HepG2 (cell line): ENCODE measurements around the gene MAFF. TPM values are rescaled to one million over a fixed set of nuclear protein-coding genes. Genes with fewer than 3 reads are reported as not detected.

ENCODE experiments used
- ATAC-seq: fragments of 200-7000 bp; cut with Tn5 transposase; 3 replicates; pipeline ENCODE4 v1.9.1; 2020; ENCODE audit warnings: mild to moderate bottlenecking, moderate library complexity
- BruUV-seq: library from RNA; stranded (reverse); fragments of 400-500 nt; replicated peaks from 2 replicates; lab custom pipeline; 2021; lab: Mats Ljungman, UMichigan
- CTCF ChIA-PET: fragments of 300-600 bp; formaldehyde crosslinking; extraction: SDS; loops from one replicate; lab custom pipeline; 2021; ENCODE audit warnings: low total read pairs, inconsistent platforms, low intra/inter-chr PET ratio; lab: Yijun Ruan, JAX
- POLR2A ChIA-PET: fragments of 350-600 bp; sonication (Branson Sonifier 250); formaldehyde crosslinking; loops from one replicate; lab custom pipeline; 2020; ENCODE audit warnings: antibody characterized with exemption, inconsistent platforms; lab: Yijun Ruan, JAX
- DNase-seq: peaks from one replicate; pipeline ENCODE4 v3.0.0-alpha.2; 2015; ENCODE audit warnings: low spot score
- FAIRE-seq: peaks from 3 replicates; lab custom pipeline; 2011; peaks lifted over from hg19 to GRCh38; lab: Jason Lieb, UNC
- H2AFZ ChIP-seq: one replicate; pipeline ENCODE4 v1.6.1; 2011; ENCODE audit warnings: low read length, inconsistent platforms
- H3K27ac ChIP-seq: fragments of 300-600 bp; 3 replicates; pipeline ENCODE4 v1.8.0; 2011; ENCODE audit warnings: mixed run types, mild to moderate bottlenecking, mixed read lengths, low read length, inconsistent platforms; ENCODE audit not compliant: insufficient read depth; ENCODE audit errors: extremely low read length
- H3K27me3 ChIP-seq, 2 experiments: fragments of 200-600 bp in 1 of 2; 2 replicates in 1 of 2; 3 replicates in 1 of 2; pipeline versions ENCODE4 v1.6.0 to v1.8.0; 2011; ENCODE audit warnings: low read length in 2 of 2, mild to moderate bottlenecking in 2 of 2, moderate library complexity in 2 of 2, inconsistent platforms in 1 of 2; ENCODE audit not compliant: insufficient read depth in 2 of 2, control insufficient read depth in 1 of 2
- H3K36me3 ChIP-seq, 2 experiments: fragments of 200-600 bp in 1 of 2; replicated peaks in 1 of 2; 2 replicates in 1 of 2; 3 replicates in 1 of 2; pipeline versions ENCODE4 v1.5.1 to v1.8.0; 2011; ENCODE audit warnings: low read length in 2 of 2, inconsistent platforms in 1 of 2; ENCODE audit not compliant: insufficient read depth in 2 of 2, control insufficient read depth in 1 of 2
- H3K4me1 ChIP-seq: 2 replicates; pipeline ENCODE4 v1.5.1; 2012; ENCODE audit warnings: low read length, inconsistent platforms; ENCODE audit not compliant: insufficient read depth
- H3K4me2 ChIP-seq: 2 replicates; pipeline ENCODE4 v1.6.0; 2011; ENCODE audit warnings: low read depth, low read length, inconsistent platforms
- H3K4me3 ChIP-seq, 3 experiments: fragments of 200-600 bp in 1 of 3; sonication (generic), shearing (Covaris generic) in 1 of 3; replicated peaks in 1 of 3; 2 replicates each; pipeline ENCODE4 v1.5.1; 2011 to 2016; ENCODE audit warnings: low read length in 3 of 3, inconsistent platforms in 2 of 3, low read depth in 2 of 3, mild to moderate bottlenecking in 2 of 3, control low read depth in 1 of 3, mixed read lengths in 1 of 3; ENCODE audit not compliant: insufficient read depth in 1 of 3
- H3K79me2 ChIP-seq: one replicate; pipeline ENCODE4 v1.6.1; 2011; ENCODE audit warnings: low read length, inconsistent platforms; ENCODE audit not compliant: insufficient read depth
- H3K9ac ChIP-seq: 2 replicates; pipeline ENCODE4 v1.6.0; 2011; ENCODE audit warnings: mild to moderate bottlenecking, low read depth, low read length, inconsistent platforms; ENCODE audit not compliant: insufficient read depth
- H3K9me3 ChIP-seq: 2 replicates; pipeline ENCODE4 v1.5.1; 2012; ENCODE audit warnings: mild to moderate bottlenecking, low read length
- H4K20me1 ChIP-seq: 2 replicates; pipeline ENCODE4 v1.6.0; 2011; ENCODE audit warnings: inconsistent platforms, mild to moderate bottlenecking, low read length, moderate library complexity; ENCODE audit not compliant: insufficient read depth
- ATAD3A ChIP-seq: sonication (generic); formaldehyde crosslinking; IDR thresholded peaks from 2 replicates; pipeline ENCODE4 v1.4.0; 2020; ENCODE audit warnings: missing genetic modification reagents
- BORCS8-MEF2B ChIP-seq: sonication (generic); formaldehyde crosslinking; IDR thresholded peaks from 2 replicates; pipeline ENCODE4 v1.8.0; 2022; ENCODE audit warnings: mild to moderate bottlenecking, missing genetic modification reagents
- DPF2 ChIP-seq: sonication (generic); formaldehyde crosslinking; IDR thresholded peaks from 2 replicates; pipeline ENCODE4 v1.4.0; 2020; ENCODE audit warnings: mild to moderate bottlenecking, low read depth, missing genetic modification reagents, borderline replicate concordance
- EEA1 ChIP-seq: sonication (generic); formaldehyde crosslinking; IDR thresholded peaks from 2 replicates; pipeline ENCODE4 v1.5.1; 2020; ENCODE audit warnings: mild to moderate bottlenecking, missing genetic modification reagents, borderline replicate concordance
- EED ChIP-seq: sonication (generic); formaldehyde crosslinking; IDR thresholded peaks from 2 replicates; pipeline ENCODE4 v1.5.0; 2020; ENCODE audit warnings: mild to moderate bottlenecking, missing genetic modification reagents
- POLR2AphosphoS5 ChIP-seq: IDR thresholded peaks from 2 replicates; pipeline ENCODE4 v1.6.1; 2012; ENCODE audit warnings: low read depth, low read length
- SNAPC2 ChIP-seq: sonication (generic); formaldehyde crosslinking; IDR thresholded peaks from 2 replicates; pipeline ENCODE4 v1.8.1; 2022; ENCODE audit warnings: mild to moderate bottlenecking, missing genetic modification reagents
- ZNF431 ChIP-seq: sonication (generic); formaldehyde crosslinking; IDR thresholded peaks from 2 replicates; pipeline ENCODE4 v1.9.0; 2022; ENCODE audit warnings: missing genetic modification reagents, low read depth, mild to moderate bottlenecking, borderline replicate concordance
- ZNF629 ChIP-seq: sonication (generic); formaldehyde crosslinking; conservative IDR thresholded peaks from 2 replicates; pipeline ENCODE4 v1.5.0; 2020; ENCODE audit warnings: missing genetic modification reagents
- WGBS: methylation state at CpG from one replicate; pipeline ENCODE4 v1.1.6; 2017; ENCODE audit warnings: low lambda C conversion rate; 5-methylcytosine and 5-hydroxymethylcytosine counted together
- in situ Hi-C: cut with HindIII; loops from 2 replicates; pipeline ENCODE4 v1.10.0; 2017; ENCODE audit warnings: low pct_unique_long_range_greater_than_20kb; ENCODE audit not compliant: extremely low pct_ligation_motif_present
- intact Hi-C: fragments of 100-400 bp; cut with micrococcal nuclease; formaldehyde crosslinking; loops from one replicate; pipeline ENCODE4 v1.10.0; 2022; ENCODE audit not compliant: unreplicated experiment
- polyA plus RNA-seq, 8 experiments: library from polyadenylated mRNA; depleted of rRNA in 3 of 8; stranded (reverse) in 7 of 8; unstranded in 1 of 8; fragments of >200 nt; fragmentation: Illumina TruSeq in 4 of 8; extraction: Trizol in 4 of 8; gene quantifications; 2 replicates each; pipeline versions ENCODE4 v1.2.1 to v1.2.3, GENCODE V29; 2011 to 2016; ENCODE audit warnings: low read depth in 4 of 8, missing spikeins in 1 of 8, mixed read lengths in 1 of 8; ENCODE audit not compliant: insufficient read depth in 1 of 8
- total RNA-seq, 5 experiments: library from RNA; depleted of rRNA; stranded (reverse); fragments of >200 nt; fragmentation: Illumina TruSeq; extraction: Trizol; gene quantifications; 2 replicates each; pipeline ENCODE4 v1.2.3, GENCODE V29; 2016; ENCODE audit warnings: low read depth in 1 of 5
- TF ChIP-seq, protein P1 (sequence below): sonication (generic); formaldehyde crosslinking; IDR thresholded peaks from 2 replicates; pipeline ENCODE4 v1.4.0; 2020; ENCODE audit warnings: missing genetic modification reagents, borderline replicate concordance
- TF ChIP-seq, protein P2 (sequence below): sonication (generic); formaldehyde crosslinking; IDR thresholded peaks from 2 replicates; pipeline ENCODE4 v1.4.0; 2020; ENCODE audit warnings: low read depth, missing genetic modification reagents

MAFF gene
- total and polyA plus RNA-seq, 2 of the 13 experiments (the other 11 are each of a cell fraction or from before 2014, with no cell fraction given), result 5.4 to 14.3 TPM

DNA sequence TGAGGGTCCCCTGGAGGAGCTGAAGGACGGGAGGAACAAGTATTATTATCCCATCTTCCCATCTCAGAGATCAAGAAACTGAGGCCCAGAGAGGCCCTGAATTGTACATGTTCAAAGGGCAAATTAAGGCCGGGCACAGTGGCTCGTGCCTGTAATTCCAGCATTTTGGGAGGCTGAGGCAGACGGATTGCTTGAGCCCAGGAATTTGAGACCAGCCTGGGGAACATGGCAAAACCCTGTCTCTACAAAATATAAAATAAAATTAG is 28.2 kb upstream of the MAFF start:
- no peaks in the 10 kb centered on the region for H3K79me2 ChIP-seq
- H3K27ac ChIP-seq, result no peak overlapping the region
- FAIRE-seq (no peak), DNase-seq (no peak), ATAC-seq (no peak)
- H3K4me1 ChIP-seq, result peaks cover 46% of the 10 kb centered on the region
- H3K9ac ChIP-seq, result no peak overlapping the region
- BruUV-seq, result no TSS peak
- CTCF ChIA-PET, result no interaction called here
- no peaks in the 10 kb centered on the region for H4K20me1 ChIP-seq
- intact Hi-C loops, result no loop called here
- H3K36me3 ChIP-seq, result no peaks in the 10 kb centered on the region
- 92% methylated on average over 4 of the region's 4 CpGs for WGBS
- no peak overlapping the region for H2AFZ ChIP-seq
- H3K4me3 ChIP-seq, result no peak overlapping the region
- no peaks in the 10 kb centered on the region for H3K9me3 ChIP-seq
- no peak overlapping the region for H3K4me2 ChIP-seq
- H3K27me3 ChIP-seq, result no peaks in the 10 kb centered on the region
- in situ Hi-C loops, result no loop called here
- TF ChIP-seq ZNF431 (CRISPR knock-in tag) (no peak), ZNF629 (CRISPR knock-in tag) (peak; percentile 81), SNAPC2 (CRISPR knock-in tag) (no peak)
- POLR2A ChIA-PET, result interaction anchor here (0.6 kb wide), 1 partner anchor 105 kb away, joined by 3 read pairs; no protein-coding TSS in a partner anchor

DNA sequence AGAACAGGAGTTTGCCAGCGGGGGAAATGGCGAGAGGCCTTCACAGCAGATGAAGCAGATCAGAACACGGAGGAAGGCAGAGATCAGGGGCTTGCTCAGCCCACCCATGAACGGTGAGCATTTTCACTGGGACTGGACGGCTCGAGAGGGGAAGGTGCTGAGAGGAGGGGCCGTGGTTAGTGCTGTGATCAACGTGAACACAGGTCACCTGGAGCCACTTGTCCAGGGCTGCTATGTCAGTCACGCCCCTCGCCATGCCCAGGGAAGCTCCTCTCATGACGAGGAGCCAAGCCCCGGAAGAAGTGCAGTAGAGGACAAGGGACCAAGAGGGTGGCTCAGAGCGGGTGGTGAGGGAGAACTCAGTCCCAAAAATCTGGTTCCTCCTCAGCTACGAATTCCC is 27.2 kb upstream of the MAFF start:
- no peak for TF ChIP-seq BORCS8-MEF2B
- TF ChIP-seq EED (CRISPR knock-in tag), result no peak
- TF ChIP-seq, protein P1, sequence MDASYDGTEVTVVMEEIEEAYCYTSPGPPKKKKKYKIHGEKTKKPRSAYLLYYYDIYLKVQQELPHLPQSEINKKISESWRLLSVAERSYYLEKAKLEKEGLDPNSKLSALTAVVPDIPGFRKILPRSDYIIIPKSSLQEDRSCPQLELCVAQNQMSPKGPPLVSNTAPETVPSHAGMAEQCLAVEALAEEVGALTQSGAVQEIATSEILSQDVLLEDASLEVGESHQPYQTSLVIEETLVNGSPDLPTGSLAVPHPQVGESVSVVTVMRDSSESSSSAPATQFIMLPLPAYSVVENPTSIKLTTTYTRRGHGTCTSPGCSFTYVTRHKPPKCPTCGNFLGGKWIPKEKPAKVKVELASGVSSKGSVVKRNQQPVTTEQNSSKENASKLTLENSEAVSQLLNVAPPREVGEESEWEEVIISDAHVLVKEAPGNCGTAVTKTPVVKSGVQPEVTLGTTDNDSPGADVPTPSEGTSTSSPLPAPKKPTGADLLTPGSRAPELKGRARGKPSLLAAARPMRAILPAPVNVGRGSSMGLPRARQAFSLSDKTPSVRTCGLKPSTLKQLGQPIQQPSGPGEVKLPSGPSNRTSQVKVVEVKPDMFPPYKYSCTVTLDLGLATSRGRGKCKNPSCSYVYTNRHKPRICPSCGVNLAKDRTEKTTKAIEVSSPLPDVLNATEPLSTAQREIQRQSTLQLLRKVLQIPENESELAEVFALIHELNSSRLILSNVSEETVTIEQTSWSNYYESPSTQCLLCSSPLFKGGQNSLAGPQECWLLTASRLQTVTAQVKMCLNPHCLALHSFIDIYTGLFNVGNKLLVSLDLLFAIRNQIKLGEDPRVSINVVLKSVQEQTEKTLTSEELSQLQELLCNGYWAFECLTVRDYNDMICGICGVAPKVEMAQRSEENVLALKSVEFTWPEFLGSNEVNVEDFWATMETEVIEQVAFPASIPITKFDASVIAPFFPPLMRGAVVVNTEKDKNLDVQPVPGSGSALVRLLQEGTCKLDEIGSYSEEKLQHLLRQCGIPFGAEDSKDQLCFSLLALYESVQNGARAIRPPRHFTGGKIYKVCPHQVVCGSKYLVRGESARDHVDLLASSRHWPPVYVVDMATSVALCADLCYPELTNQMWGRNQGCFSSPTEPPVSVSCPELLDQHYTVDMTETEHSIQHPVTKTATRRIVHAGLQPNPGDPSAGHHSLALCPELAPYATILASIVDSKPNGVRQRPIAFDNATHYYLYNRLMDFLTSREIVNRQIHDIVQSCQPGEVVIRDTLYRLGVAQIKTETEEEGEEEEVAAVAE (CRISPR knock-in tag), result no peak
- TF ChIP-seq EEA1 (CRISPR knock-in tag), result no peak
- TF ChIP-seq DPF2 (CRISPR knock-in tag), result no peak
- no peak for TF ChIP-seq POLR2AphosphoS5
- TF ChIP-seq, protein P2, sequence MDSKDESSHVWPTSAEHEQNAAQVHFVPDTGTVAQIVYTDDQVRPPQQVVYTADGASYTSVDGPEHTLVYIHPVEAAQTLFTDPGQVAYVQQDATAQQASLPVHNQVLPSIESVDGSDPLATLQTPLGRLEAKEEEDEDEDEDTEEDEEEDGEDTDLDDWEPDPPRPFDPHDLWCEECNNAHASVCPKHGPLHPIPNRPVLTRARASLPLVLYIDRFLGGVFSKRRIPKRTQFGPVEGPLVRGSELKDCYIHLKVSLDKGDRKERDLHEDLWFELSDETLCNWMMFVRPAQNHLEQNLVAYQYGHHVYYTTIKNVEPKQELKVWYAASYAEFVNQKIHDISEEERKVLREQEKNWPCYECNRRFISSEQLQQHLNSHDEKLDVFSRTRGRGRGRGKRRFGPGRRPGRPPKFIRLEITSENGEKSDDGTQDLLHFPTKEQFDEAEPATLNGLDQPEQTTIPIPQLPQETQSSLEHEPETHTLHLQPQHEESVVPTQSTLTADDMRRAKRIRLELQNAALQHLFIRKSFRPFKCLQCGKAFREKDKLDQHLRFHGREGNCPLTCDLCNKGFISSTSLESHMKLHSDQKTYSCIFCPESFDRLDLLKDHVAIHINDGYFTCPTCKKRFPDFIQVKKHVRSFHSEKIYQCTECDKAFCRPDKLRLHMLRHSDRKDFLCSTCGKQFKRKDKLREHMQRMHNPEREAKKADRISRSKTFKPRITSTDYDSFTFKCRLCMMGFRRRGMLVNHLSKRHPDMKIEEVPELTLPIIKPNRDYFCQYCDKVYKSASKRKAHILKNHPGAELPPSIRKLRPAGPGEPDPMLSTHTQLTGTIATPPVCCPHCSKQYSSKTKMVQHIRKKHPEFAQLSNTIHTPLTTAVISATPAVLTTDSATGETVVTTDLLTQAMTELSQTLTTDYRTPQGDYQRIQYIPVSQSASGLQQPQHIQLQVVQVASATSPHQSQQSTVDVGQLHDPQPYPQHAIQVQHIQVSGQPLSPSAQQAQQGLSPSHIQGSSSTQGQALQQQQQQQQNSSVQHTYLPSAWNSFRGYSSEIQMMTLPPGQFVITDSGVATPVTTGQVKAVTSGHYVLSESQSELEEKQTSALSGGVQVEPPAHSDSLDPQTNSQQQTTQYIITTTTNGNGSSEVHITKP, result no peak
- no peak for TF ChIP-seq ATAD3A (CRISPR knock-in tag)
- H3K27ac ChIP-seq, result no peak overlapping the region
- FAIRE-seq (no peak), DNase-seq (no peak), ATAC-seq (no peak)
- H2AFZ ChIP-seq, result no peak overlapping the region
- no peaks in the 10 kb centered on the region for H4K20me1 ChIP-seq
- no TSS peak for BruUV-seq
- no peaks in the 10 kb centered on the region for H3K9me3 ChIP-seq
- no peak overlapping the region for H3K4me3 ChIP-seq
- in situ Hi-C loops (no loop called here), intact Hi-C loops (no loop called here)
- H3K9ac ChIP-seq, result no peak overlapping the region
- POLR2A ChIA-PET, result interaction anchor here (0.7 kb wide), 1 partner anchor 20 kb away, joined by 5 read pairs; no protein-coding TSS in a partner anchor
- 85% methylated on average over 11 of the region's 14 CpGs for WGBS
- no peaks in the 10 kb centered on the region for H3K27me3 ChIP-seq
- H3K36me3 ChIP-seq, result no peaks in the 10 kb centered on the region
- CTCF ChIA-PET, result no interaction called here
- no peaks in the 10 kb centered on the region for H3K79me2 ChIP-seq
- H3K4me2 ChIP-seq, result no peak overlapping the region
- peaks cover 56% of the 10 kb centered on the region for H3K4me1 ChIP-seq
